HG02884 (cell line): ENCODE data around the gene SERTAD2.

Source experiments
- ATAC-seq: cut with Tn5 transposase; IDR thresholded peaks from one replicate; pipeline ENCODE4 v1.9.1; 2021; ENCODE audit warnings: mild to moderate bottlenecking, moderate library complexity; ENCODE audit not compliant: unreplicated experiment

Gene SERTAD2

GRCh38 chr2:64610316-64610855 lies 43.3 kb downstream of the SERTAD2 start:
- no peak for ATAC-seq

GRCh38 chr2:64609942-64610281 lies 43.8 kb downstream of the SERTAD2 start:
- no peak for ATAC-seq

DNA sequence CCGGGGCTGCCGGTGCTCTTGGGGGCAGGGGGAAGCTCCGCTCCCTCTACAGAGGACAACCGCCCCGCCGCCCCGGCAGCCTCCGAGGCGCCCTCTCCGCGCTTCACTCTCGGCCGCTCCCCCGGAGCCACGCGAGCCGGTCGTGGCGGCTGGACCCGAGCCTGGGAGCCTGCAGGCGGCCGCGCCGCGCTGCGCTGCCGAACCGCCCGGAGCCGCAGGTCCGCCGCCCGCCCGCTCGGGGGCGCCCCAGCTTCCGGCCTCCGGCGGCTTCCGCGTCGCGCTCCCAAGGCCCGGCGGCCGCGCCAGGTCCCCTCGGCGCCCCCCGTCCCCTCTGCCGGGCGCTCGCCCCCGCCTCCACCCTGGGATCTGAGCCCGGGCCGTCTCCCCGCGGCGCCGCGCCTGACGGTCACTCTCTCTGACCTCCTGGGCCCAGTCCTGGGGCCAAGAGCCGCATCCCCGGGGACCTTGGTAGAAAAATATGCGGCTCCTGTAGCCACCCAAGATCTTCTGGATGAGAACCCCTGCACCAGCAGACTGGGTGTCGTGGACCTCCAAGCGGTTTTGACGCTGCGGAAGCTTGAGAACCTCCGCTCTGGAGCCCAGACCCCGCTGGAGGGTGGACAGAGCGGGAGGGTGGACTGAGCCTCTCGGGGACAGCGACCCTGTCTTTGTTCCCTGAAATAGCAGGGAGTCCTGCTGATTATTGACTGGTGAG lies 44.3 kb downstream of the SERTAD2 start:
- no peak for ATAC-seq

GRCh38 chr2:64608867-64609226 lies 44.9 kb downstream of the SERTAD2 start:
- no peak for ATAC-seq

GRCh38 chr2:64607381-64608304 lies 46.1 kb downstream of the SERTAD2 start:
- no peak for ATAC-seq

DNA sequence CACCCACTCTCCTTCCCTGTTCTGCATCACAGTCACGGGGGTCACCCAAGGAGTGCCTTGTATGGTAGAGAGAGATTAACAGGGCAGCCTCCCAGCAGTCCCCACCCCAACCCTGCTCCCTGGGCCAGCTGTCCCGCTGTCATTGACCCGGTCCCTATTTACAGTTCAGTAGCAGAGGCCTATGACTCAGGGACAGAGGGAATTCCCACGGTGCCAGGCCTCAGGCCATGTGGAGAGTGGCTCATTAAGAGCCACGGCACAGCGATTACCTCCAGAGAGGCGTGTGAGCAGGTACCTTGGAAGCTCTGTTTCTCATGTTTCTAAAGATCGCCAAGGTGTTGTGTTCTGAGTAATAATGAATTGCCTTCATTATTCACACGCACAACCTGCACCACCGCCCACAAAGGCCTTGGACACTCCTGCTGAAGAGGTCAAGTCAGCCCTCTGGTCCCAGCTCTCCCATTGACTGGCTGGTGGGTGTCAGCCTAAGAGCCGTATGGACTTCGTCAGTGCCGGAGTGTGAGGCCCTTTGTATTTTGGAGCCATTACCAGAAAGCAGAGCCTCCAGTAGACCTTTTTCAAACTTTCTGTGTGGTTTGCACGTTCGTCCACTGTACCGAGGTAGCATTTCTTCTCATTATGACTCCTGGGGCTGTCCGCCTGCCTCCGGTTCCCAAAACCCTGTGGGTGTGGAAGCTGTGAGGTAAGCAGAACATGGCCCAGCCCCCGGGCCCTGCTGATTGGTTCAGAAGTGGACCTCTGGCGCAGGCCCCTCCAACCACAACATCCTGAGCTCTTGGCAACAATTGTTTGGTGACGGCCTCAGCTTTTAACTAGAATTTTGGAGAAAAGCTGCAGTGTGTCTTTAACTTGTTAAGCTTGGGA lies 47.0 kb downstream of the SERTAD2 start:
- ATAC-seq = peak; percentile 81

DNA sequence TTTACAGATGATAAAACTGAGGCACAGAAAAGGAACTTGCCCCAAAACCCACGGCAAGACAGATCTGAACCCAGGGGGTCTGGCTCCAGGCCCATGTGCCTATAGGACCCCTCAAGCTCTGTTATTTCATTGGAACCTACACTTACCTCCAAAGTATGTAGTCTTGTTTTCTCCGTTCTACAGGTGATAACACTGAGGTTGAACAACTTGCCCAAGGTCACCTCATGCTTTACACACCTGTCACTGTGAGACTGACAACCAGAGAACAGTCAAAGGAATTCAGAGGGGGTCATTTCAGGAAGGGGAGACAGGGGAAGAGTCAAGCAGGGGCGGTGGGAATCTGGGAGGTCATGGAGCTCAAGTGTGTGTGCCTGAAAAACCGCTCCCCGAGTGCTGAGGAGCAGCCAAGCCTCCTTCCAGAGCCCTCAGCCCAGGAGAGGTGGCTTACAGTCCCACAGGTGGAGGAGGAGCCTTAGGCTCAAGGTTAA lies 47.7 kb downstream of the SERTAD2 start:
- ATAC-seq = no peak

GRCh38 chr2:64605026-64605471 lies 48.7 kb downstream of the SERTAD2 start:
- no peak for ATAC-seq

DNA sequence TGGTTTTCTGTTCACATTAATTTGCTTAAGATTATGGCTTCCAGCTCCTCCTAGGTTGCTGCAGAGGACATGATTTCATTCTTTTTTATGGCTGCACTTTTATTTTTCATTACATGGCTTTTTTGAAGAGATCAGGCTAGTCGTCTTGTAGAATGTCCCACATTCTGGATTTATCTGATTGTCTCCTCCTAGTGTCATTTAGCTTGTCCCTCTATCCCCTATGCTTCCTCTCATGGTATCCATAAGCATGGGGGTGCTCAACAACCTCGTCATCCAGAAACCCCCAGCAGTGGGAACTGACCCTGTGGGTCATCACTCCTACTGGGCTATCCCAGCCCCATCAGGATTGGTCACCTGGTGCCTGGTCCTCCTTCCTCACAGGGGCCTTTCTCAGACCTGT lies 49.6 kb downstream of the SERTAD2 start:
- ATAC-seq = no peak

- ATAC-seq = no peak
Observed at GRCh38 chr2:64602436-64602835, 51.3 kb downstream of the SERTAD2 start.

GRCh38 chr2:64601785-64602391 lies 51.8 kb downstream of the SERTAD2 start:
- no peak for ATAC-seq

DNA sequence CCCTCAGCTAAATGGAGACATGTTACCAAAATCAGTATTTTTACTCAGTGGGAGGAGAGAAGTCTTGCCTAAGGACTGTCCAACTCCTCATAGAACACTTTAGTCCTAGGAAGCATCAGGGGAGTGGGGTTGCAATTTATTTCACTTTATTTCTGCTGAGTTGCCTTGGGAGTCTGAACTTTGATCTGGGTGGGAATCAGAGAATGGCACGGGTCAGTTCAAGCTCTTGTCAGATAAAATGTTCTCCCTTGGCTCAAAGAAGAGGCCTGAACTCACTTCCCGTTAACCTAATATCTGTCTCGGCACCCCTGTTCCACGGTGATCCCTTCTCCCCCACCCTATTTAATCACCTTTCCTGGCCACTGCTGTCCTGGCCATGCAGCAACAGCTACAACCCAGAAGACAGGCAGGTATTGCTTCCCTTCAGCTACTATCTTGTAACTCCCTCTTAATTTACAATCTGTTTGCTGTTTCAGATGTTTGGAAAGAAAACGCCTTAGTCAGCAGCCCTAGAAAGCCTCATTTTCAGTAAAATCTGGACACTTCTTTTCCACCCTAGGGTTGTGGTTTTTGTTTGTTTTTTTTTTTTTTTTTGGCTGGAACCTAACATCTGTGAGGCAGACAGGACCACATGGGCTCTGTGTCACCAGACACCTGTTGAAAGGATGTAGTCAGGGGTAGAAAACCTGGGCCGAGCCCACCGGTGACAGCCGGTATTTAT lies 52.5 kb downstream of the SERTAD2 start:
- ATAC-seq = no peak

DNA sequence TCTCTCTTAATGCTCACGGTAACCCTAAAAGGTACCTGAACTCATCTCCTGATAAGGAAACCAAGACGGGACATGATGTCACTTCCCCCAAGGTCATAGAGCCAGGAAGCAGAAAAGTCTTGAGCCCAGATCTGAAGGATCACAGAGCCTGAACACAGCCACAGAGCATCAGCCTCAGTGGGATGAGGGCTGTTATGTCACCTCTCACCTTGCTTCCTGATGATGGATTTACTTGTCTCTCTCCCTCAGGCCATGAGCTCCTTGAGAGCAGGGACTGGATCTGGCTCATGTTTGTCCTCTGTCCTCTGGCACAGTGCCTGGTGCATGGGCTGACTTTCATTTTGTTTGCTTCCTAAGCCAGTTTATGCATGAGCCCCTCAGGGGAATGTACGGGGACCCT lies 54.2 kb downstream of the SERTAD2 start:
- ATAC-seq = no peak

DNA sequence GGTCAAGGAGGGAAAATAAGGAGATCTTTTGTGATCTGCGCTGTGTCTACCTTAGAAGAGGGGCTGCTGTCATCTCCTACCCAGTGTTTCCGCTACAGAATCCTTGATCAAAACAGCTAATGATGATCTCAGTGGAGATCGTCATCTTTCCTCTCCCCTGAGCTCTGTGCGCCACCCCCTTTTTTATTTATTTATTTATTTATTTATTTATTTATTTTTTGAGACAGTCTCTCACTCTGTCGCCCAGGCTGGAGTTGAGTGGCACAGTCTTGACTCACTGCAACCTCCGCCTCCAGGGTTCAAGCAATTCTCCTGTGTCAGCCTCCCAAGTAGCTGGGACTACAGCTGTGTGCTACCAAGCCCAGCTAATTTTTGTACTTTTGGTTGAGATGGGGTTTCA lies 55.5 kb downstream of the SERTAD2 start:
- no peak for ATAC-seq

DNA sequence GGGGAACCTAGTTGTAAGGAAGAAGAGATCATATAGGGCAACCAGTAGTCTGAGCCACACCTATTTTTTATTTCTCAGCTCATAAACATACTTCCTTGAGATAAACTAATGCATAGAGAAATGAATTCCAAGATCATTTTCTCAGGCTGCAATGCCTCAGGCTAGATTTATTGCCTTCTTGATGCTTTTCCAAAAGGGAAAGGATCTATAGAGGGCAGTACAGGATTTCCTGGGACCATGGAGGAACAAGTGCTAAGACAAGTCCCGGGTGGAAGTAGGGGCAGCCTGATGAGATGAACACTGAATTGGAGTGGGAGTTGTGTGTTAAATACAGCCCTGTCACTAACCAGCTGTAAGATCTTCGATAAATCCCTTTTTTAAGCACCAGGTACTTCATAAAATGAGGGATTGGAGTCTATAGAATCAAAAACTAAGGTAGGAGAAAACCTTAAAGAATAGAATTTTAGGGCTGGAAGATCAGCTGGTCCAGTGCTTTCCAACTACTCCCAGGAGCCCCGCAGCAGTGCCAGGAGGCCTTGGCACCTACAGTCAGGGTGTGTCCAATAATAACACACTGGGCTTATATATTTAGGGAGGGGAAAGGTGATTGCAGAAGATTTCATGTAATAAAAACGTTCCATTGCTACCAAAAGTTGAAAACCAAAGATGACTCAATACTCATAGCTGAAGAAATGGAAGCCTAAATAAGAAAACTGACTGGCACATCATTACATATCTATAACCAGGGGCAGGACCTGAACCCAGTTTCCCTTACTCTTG lies 58.1 kb downstream of the SERTAD2 start:
- ATAC-seq = no peak

DNA sequence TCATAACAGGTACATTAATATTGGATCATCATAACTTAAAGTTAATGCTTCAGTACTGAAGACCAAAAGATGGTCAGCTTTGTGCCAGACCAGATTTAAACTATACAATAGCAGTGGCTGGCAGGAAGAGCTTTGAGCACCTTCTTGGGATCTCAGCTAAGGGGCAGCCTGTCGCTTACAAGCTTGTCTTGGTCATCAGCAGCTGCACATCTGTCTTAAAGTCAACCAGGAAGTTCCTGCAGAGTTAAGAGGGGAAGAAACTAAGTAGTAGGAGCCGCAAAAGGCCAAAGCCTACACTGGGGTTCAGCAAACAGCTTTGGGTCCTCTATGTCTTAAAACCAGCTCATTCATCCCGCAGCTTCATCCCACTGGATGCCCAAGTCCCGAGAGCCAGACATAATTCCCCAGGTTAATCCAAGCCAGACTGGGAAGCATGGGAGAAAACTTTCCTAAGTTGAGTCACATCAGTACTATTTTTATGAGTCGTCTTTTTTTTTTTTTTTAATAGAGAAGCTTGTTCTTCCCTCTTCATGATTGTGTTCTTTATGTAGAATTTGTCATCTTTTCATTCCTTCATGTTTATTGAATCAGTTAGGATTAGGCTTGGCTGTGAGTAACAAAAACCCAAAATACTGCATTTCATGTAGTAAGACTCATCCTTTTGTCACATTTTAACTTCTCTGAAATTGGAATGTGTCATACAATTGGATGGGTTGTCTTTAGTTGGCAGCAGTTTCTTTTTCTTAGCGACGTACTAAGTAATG lies 59.3 kb downstream of the SERTAD2 start:
- ATAC-seq = no peak

GRCh38 chr2:64593035-64593655 lies 60.6 kb downstream of the SERTAD2 start:
- no peak for ATAC-seq

DNA sequence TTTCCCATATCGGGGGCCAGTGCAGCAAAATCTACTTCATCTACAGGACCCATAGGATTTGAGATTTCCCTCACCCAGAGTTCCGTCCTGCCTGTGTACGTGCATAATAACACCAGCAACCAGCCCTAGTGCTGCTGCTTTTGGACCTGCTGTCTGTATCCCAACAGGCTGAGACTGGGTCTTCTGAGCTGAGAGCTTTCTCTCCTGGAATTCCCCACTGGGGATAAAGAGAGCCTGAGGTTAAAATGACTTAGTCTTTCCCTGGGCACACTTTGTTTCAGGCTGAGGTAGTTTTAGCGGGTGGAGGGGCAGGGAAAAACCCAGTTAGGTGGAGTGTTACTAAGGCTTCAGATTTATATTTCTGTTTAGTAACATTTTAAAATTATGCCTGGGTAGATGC lies 62.5 kb downstream of the SERTAD2 start:
- no peak for ATAC-seq
